GM06990 (cell line): ENCODE measurements around the gene PDAP1.
A peak's percentile ranks its signal among the peaks of the same experiment; 100 is the strongest.

Source experiments
- DNase-seq: peaks from one replicate; pipeline ENCODE4 v3.0.0-alpha.2; 2011; ENCODE audit not compliant: insufficient read length; ENCODE audit errors: extremely low read depth
- H3K27me3 ChIP-seq: replicated peaks from 2 replicates; pipeline ENCODE4 v1.6.0; 2011; ENCODE audit warnings: low read length; ENCODE audit not compliant: control insufficient read depth, insufficient read depth
- H3K36me3 ChIP-seq: 2 replicates; pipeline ENCODE4 v1.5.1; 2011; ENCODE audit warnings: low read length; ENCODE audit not compliant: control insufficient read depth, insufficient read depth
- H3K4me3 ChIP-seq: replicated peaks from 2 replicates; pipeline ENCODE4 v1.5.1; 2011; ENCODE audit warnings: low read depth, mild to moderate bottlenecking, control low read depth, low read length
- CTCF ChIP-seq: IDR thresholded peaks from 2 replicates; pipeline ENCODE4 v1.5.1; 2011; ENCODE audit warnings: low read length, control low read depth, mild to moderate bottlenecking, inconsistent platforms; ENCODE audit not compliant: insufficient read depth, poor library complexity, severe bottlenecking

Gene PDAP1

GRCh38 chr7:99371376-99371920, 36.9 kb downstream of the PDAP1 start:
- Histone ChIP-seq H3K4me3 (no peak overlapping the region), H3K27me3 (no peaks in the 10 kb centered on the region), H3K36me3 (peaks cover 9% of the 10 kb centered on the region)
- TF ChIP-seq CTCF, result no peak
- no peak for DNase-seq

DNA sequence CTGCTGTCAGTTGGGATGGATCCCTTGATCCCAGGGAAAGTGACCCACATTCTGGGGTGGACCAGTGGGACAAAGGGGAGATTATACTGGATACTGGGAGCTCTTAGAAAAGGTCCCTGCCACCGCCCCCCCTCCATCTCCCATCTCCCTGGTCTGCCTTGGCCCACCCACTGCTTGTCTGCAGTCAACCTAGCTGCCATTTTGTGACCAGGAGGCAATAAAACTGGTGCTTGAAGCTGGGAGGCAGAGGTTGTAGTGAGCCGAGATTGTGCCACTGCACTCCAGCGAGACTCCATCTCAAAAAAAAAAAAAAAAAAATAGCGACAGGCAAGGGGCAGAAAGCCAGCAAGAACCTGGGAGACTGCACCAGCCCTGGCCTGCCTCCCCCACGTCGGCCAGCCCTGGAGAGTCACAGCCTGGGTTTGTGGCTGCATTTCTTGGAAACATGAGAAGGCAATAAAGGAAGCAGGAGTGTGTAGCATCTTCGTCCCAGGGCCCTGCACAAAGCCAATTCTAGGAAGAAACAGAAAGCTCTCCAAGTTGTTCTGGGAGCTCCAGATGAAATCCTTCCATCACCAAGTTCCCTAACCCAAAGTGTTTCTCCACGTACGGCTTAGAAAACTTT, 38.5 kb downstream of the PDAP1 start:
- no peak for TF ChIP-seq CTCF
- no peak for DNase-seq
- H3K27me3 ChIP-seq, result no peaks in the 10 kb centered on the region
- peaks cover 14% of the 10 kb centered on the region for H3K36me3 ChIP-seq
- H3K4me3 ChIP-seq, result no peak overlapping the region

GRCh38 chr7:99368750-99369389, 39.5 kb downstream of the PDAP1 start:
- DNase-seq, result no peak
- no peak overlapping the region for H3K4me3 ChIP-seq
- H3K27me3 ChIP-seq, result no peaks in the 10 kb centered on the region
- peaks cover 15% of the 10 kb centered on the region for H3K36me3 ChIP-seq
- TF ChIP-seq CTCF, result no peak

DNA sequence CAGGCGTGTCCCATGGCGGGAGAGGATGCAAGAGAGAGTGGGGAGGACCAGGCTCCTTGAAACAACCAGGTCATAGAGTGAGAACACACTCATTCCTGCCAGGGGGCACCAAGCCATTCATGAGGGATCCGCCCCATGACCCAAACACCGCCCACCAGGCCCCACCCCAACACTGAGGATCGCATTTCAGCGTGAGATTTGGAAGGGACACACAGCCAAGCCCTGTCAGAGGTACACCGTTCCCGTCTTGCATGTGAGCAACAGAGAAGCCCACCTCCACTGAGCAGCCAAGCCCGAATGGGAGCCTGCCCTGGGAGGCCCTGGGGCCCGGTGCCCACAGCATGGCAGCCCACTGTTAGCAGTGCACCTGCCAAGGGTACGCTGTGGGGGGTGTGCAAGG, 41.8 kb downstream of the PDAP1 start:
- no peaks in the 10 kb centered on the region for H3K27me3 ChIP-seq
- H3K4me3 ChIP-seq, result no peak overlapping the region
- no peak for TF ChIP-seq CTCF
- DNase-seq, result no peak
- H3K36me3 ChIP-seq, result peaks cover 20% of the 10 kb centered on the region

DNA sequence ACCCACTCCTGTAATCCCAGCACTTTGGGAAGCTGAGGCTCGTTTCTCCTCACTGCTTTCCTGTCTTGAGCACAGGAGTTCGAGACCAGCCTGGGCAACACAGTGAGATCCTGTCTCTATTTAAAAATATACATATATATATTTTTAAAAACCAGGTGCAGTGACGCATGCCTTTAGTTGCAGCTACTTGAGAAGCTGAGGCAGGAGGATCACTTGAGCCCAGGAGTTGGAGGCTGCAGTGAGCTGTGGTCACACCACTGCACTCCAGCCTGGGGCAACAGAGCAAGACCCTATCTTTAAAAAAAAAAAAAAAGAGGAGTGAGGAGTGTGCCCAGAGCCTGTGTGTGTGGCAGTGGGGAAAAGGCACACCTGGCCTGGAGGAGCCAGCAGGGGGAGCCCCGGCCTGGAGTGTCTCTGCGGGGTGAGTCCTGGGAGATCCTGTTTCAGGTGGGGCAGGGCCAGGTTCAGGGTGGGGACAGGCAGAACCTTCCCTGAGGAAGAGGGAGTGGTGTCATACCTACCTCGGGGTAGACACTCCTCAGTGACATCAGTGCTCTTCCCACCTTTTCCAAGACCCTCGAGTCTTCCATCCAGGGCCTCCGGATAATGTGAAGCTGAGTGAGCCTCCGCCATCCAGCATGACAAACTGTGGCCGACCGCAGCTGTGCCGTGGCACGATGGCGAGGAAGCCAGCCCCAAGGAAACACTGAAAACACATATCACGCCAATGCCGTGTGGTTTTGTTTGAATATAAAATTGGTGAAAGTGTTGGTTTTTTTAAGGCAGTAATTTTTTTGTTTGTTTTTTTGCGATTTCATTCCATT, 42.9 kb downstream of the PDAP1 start:
- Histone ChIP-seq H3K36me3 (peaks cover 23% of the 10 kb centered on the region), H3K27me3 (no peaks in the 10 kb centered on the region), H3K4me3 (no peak overlapping the region)
- TF ChIP-seq CTCF, result peak; percentile 70
- DNase-seq, result no peak
